H1 (cell line): ENCODE measurements around the gene ZSWIM9. TPM values are rescaled to one million over a fixed set of nuclear protein-coding genes. Genes with fewer than 3 reads are reported as not detected.

Experiments
- CTCF ChIA-PET: fragments of 300-600 bp; sonication (Branson Sonifier 250); formaldehyde crosslinking; loops from one replicate; lab custom pipeline; 2021; ENCODE audit not compliant: partially characterized antibody; lab: Charles Lee
- POLR2A ChIA-PET: fragments of 300-600 bp; sonication (Branson Sonifier 250); formaldehyde crosslinking; loops from one replicate; lab custom pipeline; 2021; ENCODE audit warnings: inconsistent platforms; ENCODE audit not compliant: partially characterized antibody; lab: Charles Lee
- DNase-seq, 2 experiments: peaks; one replicate each; pipeline versions ENCODE4 v3.0.0 to v3.0.0-alpha.2; 2010 to 2022; ENCODE audit warnings: low spot score in 2 of 2, low read depth in 1 of 2, mixed read lengths in 1 of 2
- FAIRE-seq: peaks from 2 replicates; lab custom pipeline; 2011; peaks lifted over from hg19 to GRCh38; lab: Jason Lieb, UNC
- H2AFZ ChIP-seq: 2 replicates; pipeline ENCODE4 v1.8.1; 2012; ENCODE audit warnings: low read length, inconsistent platforms
- H2AK5ac ChIP-seq: 2 replicates; pipeline ENCODE4 v1.6.1; 2013; ENCODE audit warnings: low read depth, low read length
- H2BK120ac ChIP-seq: replicated peaks from 2 replicates; pipeline ENCODE3; 2013; ENCODE audit warnings: low read depth, low read length, inconsistent platforms
- H2BK12ac ChIP-seq: 2 replicates; pipeline ENCODE4 v1.6.1; 2013; ENCODE audit warnings: low read depth, low read length
- H2BK15ac ChIP-seq: 2 replicates; pipeline ENCODE4 v1.6.1; 2013; ENCODE audit warnings: low read length
- H2BK20ac ChIP-seq: 2 replicates; pipeline ENCODE4 v1.6.1; 2013; ENCODE audit warnings: low read length
- H2BK5ac ChIP-seq: 2 replicates; pipeline ENCODE4 v1.6.1; 2013; ENCODE audit warnings: low read depth, low read length
- H3K14ac ChIP-seq: 2 replicates; pipeline ENCODE4 v1.6.1; 2013; ENCODE audit warnings: inconsistent platforms; ENCODE audit not compliant: insufficient read length
- H3K18ac ChIP-seq: 2 replicates; pipeline ENCODE4 v1.6.1; 2013; ENCODE audit warnings: low read length; ENCODE audit errors: extremely low read depth
- H3K23ac ChIP-seq: 2 replicates; pipeline ENCODE4 v1.6.1; 2013; ENCODE audit warnings: inconsistent platforms; ENCODE audit not compliant: insufficient read length
- H3K23me2 ChIP-seq: 2 replicates; pipeline ENCODE4 v1.6.1; 2013; ENCODE audit warnings: low read depth, low read length
- H3K27ac ChIP-seq: 2 replicates; pipeline ENCODE4 v1.6.1; 2011; ENCODE audit warnings: low read depth, low read length, inconsistent platforms
- H3K27me3 ChIP-seq, 4 experiments: replicated peaks in 1 of 4; 1 replicate in 1 of 4; 2 replicates in 3 of 4; pipeline versions ENCODE4 v1.6.1 to v1.8.1; 2011 to 2013; ENCODE audit warnings: low read length in 3 of 4, mild to moderate bottlenecking in 3 of 4, inconsistent platforms in 2 of 4, mixed read lengths in 2 of 4, moderate library complexity in 1 of 4; ENCODE audit not compliant: control insufficient read depth in 3 of 4, insufficient read depth in 3 of 4; ENCODE audit errors: extremely low read depth in 1 of 4
- H3K36me3 ChIP-seq, 4 experiments: 2 replicates each; pipeline versions ENCODE4 v1.6.1 to v1.8.1; 2011 to 2013; ENCODE audit warnings: mild to moderate bottlenecking in 4 of 4, low read length in 3 of 4, moderate library complexity in 2 of 4, control low read depth in 1 of 4, inconsistent platforms in 1 of 4; ENCODE audit not compliant: insufficient read depth in 4 of 4, control insufficient read depth in 2 of 4
- H3K4ac ChIP-seq: replicated peaks from 2 replicates; pipeline ENCODE3; 2013; ENCODE audit warnings: low read length, low read depth, mixed read lengths, inconsistent platforms; ENCODE audit not compliant: insufficient read length
- H3K4me1 ChIP-seq, 4 experiments: replicated peaks in 1 of 4; 1 replicate in 1 of 4; 2 replicates in 3 of 4; pipeline versions ENCODE4 v1.6.1 to v1.8.1; 2011 to 2013; ENCODE audit warnings: low read length in 3 of 4, inconsistent platforms in 2 of 4, mixed read lengths in 1 of 4; ENCODE audit not compliant: insufficient read depth in 4 of 4, control insufficient read depth in 3 of 4
- H3K4me2 ChIP-seq, 2 experiments: 2 replicates each; pipeline versions ENCODE4 v1.6.1 to v1.8.1; 2011 to 2013; ENCODE audit warnings: low read depth in 2 of 2, low read length in 2 of 2, control low read depth in 1 of 2, inconsistent platforms in 1 of 2, mild to moderate bottlenecking in 1 of 2; ENCODE audit not compliant: insufficient read depth in 1 of 2
- H3K4me3 ChIP-seq, 4 experiments: fragments of 200-600, 300-600 bp in 1 of 4; sonication (generic), shearing (Covaris generic), sonication (Bioruptor Twin) in 1 of 4; 2 replicates each; pipeline versions ENCODE4 v1.5.1 to v1.8.1; 2011 to 2016; ENCODE audit warnings: low read length in 4 of 4, low read depth in 3 of 4, control low read depth in 2 of 4, inconsistent platforms in 2 of 4, mild to moderate bottlenecking in 2 of 4, mixed read lengths in 1 of 4, moderate library complexity in 1 of 4; ENCODE audit not compliant: insufficient read depth in 2 of 4; ENCODE audit errors: extremely low read depth in 1 of 4
- H3K56ac ChIP-seq: replicated peaks from 2 replicates; pipeline ENCODE3; 2013; ENCODE audit warnings: low read depth, mild to moderate bottlenecking, mixed read lengths, low read length, inconsistent platforms; ENCODE audit not compliant: insufficient read length
- H3K79me1 ChIP-seq: 2 replicates; pipeline ENCODE4 v1.6.1; 2013; ENCODE audit warnings: low read depth, low read length, control low read depth
- H3K79me2 ChIP-seq, 2 experiments: 2 replicates each; pipeline versions ENCODE4 v1.6.1 to v1.8.1; 2012 to 2013; ENCODE audit warnings: low read length in 2 of 2, mild to moderate bottlenecking in 2 of 2, inconsistent platforms in 1 of 2; ENCODE audit not compliant: insufficient read depth in 2 of 2, control insufficient read depth in 1 of 2
- H3K9ac ChIP-seq, 4 experiments: replicated peaks in 1 of 4; 1 replicate in 1 of 4; 2 replicates in 3 of 4; pipeline versions ENCODE4 v1.6.1 to v1.8.1; 2011 to 2013; ENCODE audit warnings: low read depth in 3 of 4, low read length in 3 of 4, control low read depth in 2 of 4, mild to moderate bottlenecking in 2 of 4, moderate library complexity in 2 of 4, inconsistent platforms in 1 of 4; ENCODE audit errors: extremely low read depth in 1 of 4
- H3K9me3 ChIP-seq, 2 experiments: 2 replicates each; pipeline versions ENCODE4 v1.6.1 to v1.8.1; 2012 to 2013; ENCODE audit warnings: mild to moderate bottlenecking in 2 of 2, moderate library complexity in 2 of 2, control low read depth in 1 of 2, inconsistent platforms in 1 of 2, low read depth in 1 of 2, low read length in 1 of 2, mixed read lengths in 1 of 2; ENCODE audit not compliant: insufficient read depth in 2 of 2
- H4K20me1 ChIP-seq, 2 experiments: replicated peaks in 1 of 2; 2 replicates each; pipeline versions ENCODE3 to v1.8.1; 2011 to 2013; ENCODE audit warnings: inconsistent platforms in 2 of 2, low read length in 2 of 2, mild to moderate bottlenecking in 1 of 2; ENCODE audit not compliant: insufficient read depth in 2 of 2, control insufficient read depth in 1 of 2
- H4K5ac ChIP-seq: 2 replicates; pipeline ENCODE4 v1.6.1; 2013; ENCODE audit warnings: low read length, low read depth, mixed read lengths, inconsistent platforms; ENCODE audit not compliant: insufficient read length
- H4K8ac ChIP-seq: 2 replicates; pipeline ENCODE4 v1.8.0; 2013; ENCODE audit warnings: mild to moderate bottlenecking, moderate library complexity, low read length, inconsistent platforms; ENCODE audit not compliant: insufficient read depth; ENCODE audit errors: extremely low read depth
- H4K91ac ChIP-seq: replicated peaks from 2 replicates; pipeline ENCODE3; 2013; ENCODE audit warnings: low read length, mixed read lengths, inconsistent platforms; ENCODE audit not compliant: insufficient read length
- BCL11A ChIP-seq, 2 experiments: IDR thresholded peaks; one replicate each; pipeline ENCODE4 v1.6.1; 2011; ENCODE audit warnings: low read depth in 2 of 2, low read length in 2 of 2, mild to moderate bottlenecking in 2 of 2
- CTBP2 ChIP-seq: IDR thresholded peaks from 2 replicates; pipeline ENCODE4 v1.7.0; 2011; ENCODE audit warnings: borderline replicate concordance, mild to moderate bottlenecking, moderate library complexity, mixed read lengths, low read length; ENCODE audit not compliant: insufficient read depth, insufficient read length
- FOSL1 ChIP-seq: IDR thresholded peaks from 2 replicates; pipeline ENCODE4 v1.6.1; 2011; ENCODE audit warnings: mild to moderate bottlenecking, low read depth, low read length, moderate library complexity; ENCODE audit not compliant: insufficient read depth
- HDAC2 ChIP-seq, 2 experiments: fragments of 300-600 bp in 1 of 2; sonication (generic) in 1 of 2; IDR thresholded peaks; 2 replicates each; pipeline ENCODE4 v1.6.1; 2011 to 2012; ENCODE audit warnings: low read depth in 2 of 2, low read length in 2 of 2, mild to moderate bottlenecking in 2 of 2, moderate library complexity in 2 of 2, borderline replicate concordance in 1 of 2, inconsistent platforms in 1 of 2
- HDAC6 ChIP-seq: IDR thresholded peaks from one replicate; pipeline ENCODE4 v1.7.1; 2012; ENCODE audit warnings: low read depth, mild to moderate bottlenecking, inconsistent platforms, low read length, moderate library complexity
- JUND ChIP-seq: IDR thresholded peaks from 2 replicates; pipeline ENCODE4 v1.6.1; 2011; ENCODE audit warnings: mild to moderate bottlenecking, improper control_type of control experiment, low read length
- MAFK ChIP-seq: IDR thresholded peaks from 2 replicates; pipeline ENCODE4 v1.6.1; 2012; ENCODE audit warnings: low read depth, mild to moderate bottlenecking, improper control_type of control experiment, low read length
- NRF1 ChIP-seq: IDR thresholded peaks from 2 replicates; pipeline ENCODE4 v1.6.1; 2011; ENCODE audit warnings: mild to moderate bottlenecking, low read depth, low read length, improper control_type of control experiment
- POLR2A ChIP-seq, 2 experiments: IDR thresholded peaks; 1 replicate in 1 of 2; 2 replicates in 1 of 2; pipeline ENCODE4 v1.6.1; 2011; ENCODE audit warnings: low read depth in 2 of 2, low read length in 2 of 2, mild to moderate bottlenecking in 2 of 2; ENCODE audit errors: control extremely low read depth in 1 of 2
- SUZ12 ChIP-seq: fragments of 200-600 bp; sonication (generic); IDR thresholded peaks from 2 replicates; pipeline ENCODE4 v1.6.1; 2012; ENCODE audit warnings: mild to moderate bottlenecking, inconsistent platforms, low read length, moderate library complexity, mixed read lengths
- TAF7 ChIP-seq: optimal IDR thresholded peaks from 2 replicates; pipeline ENCODE3; 2011; ENCODE audit warnings: low read depth, mild to moderate bottlenecking, inconsistent platforms, low read length, moderate library complexity, borderline replicate concordance
- TBP ChIP-seq: IDR thresholded peaks from 2 replicates; pipeline ENCODE4 v1.6.1; 2011; ENCODE audit warnings: low read depth, low read length, improper control_type of control experiment
- USF2 ChIP-seq: IDR thresholded peaks from 2 replicates; pipeline ENCODE4 v1.6.1; 2011; ENCODE audit warnings: low read length, improper control_type of control experiment
- WGBS, 2 experiments: shearing (Covaris generic) in 1 of 2; methylation state at CpG; one replicate each; pipeline versions ENCODE4 v1.1.6 to v1.1.7; 2013 to 2015; ENCODE audit warnings: low lambda C conversion rate in 2 of 2, mixed read lengths in 2 of 2, inconsistent platforms in 1 of 2, low coverage in 1 of 2, missing lambda C conversion rate in 1 of 2; ENCODE audit not compliant: insufficient replicate concordance in 2 of 2, insufficient coverage in 1 of 2, insufficient read length in 1 of 2; ENCODE audit errors: extremely low coverage in 1 of 2, missing lambda C conversion rate in 1 of 2; 5-methylcytosine and 5-hydroxymethylcytosine counted together
- polyA plus RNA-seq, 7 experiments: library from polyadenylated mRNA; depleted of rRNA in 3 of 7; stranded (reverse) in 5 of 7; unstranded in 2 of 7; fragments of >200 nt in 5 of 7; fragments of 200-250 nt in 2 of 7; gene quantifications; 1 replicate in 5 of 7; 2 replicates in 1 of 7; 4 replicates in 1 of 7; pipeline versions ENCODE4 v1.2.1 to v1.2.3, GENCODE V29; 2011 to 2013; ENCODE audit warnings: missing spikeins in 2 of 7, mixed read lengths in 2 of 7
- total RNA-seq: library from RNA; stranded (reverse); fragmentation: NEBNext Ultra II Directional; extraction: Animal tissue kit (Norgen Biotek cat#: 25700); gene quantifications from 2 replicates; pipeline ENCODE4 v1.2.1, GENCODE V29; 2021

The ZSWIM9 gene
- total and polyA plus RNA-seq, 2 of the 8 experiments (the other 6 are each of a cell fraction or from before 2014, with no cell fraction given): 1.5 to 10.4 TPM

GRCh38 chr19:48121066-48121465 lies 49.4 kb upstream of the ZSWIM9 start:
- no peak overlapping the region for H2BK15ac ChIP-seq
- no peak overlapping the region for H2BK120ac ChIP-seq
- H3K9me3 ChIP-seq: no peaks in the 10 kb centered on the region
- no peak overlapping the region for H3K4me2 ChIP-seq
- no peak overlapping the region for H2AK5ac ChIP-seq
- no peak overlapping the region for H2BK12ac ChIP-seq
- H3K56ac ChIP-seq: no peak overlapping the region
- no peak overlapping the region for H3K4me3 ChIP-seq
- no peaks in the 10 kb centered on the region for H3K79me2 ChIP-seq
- H3K79me1 ChIP-seq: no peaks in the 10 kb centered on the region
- H4K91ac ChIP-seq: no peak overlapping the region
- H4K8ac ChIP-seq: no peak overlapping the region
- H3K14ac ChIP-seq: no peak overlapping the region
- no peak for FAIRE-seq
- no peaks in the 10 kb centered on the region for H4K20me1 ChIP-seq
- no peak overlapping the region for H2BK5ac ChIP-seq
- WGBS, 2 experiments: 88% methylated on average over 10 of the region's 14 CpGs; no CpG with 5 or more reads in 1 of the 2 experiments
- no peak overlapping the region for H3K27ac ChIP-seq
- ChIA-PET CTCF (interaction anchor here (1.4 to 5.9 kb wide), 5 partner anchors 10 to 32 kb away, joined by 4 to 49 read pairs (median 9); partner anchors contain the start of gene PLA2G4C), POLR2A (no interaction called here)
- no peak overlapping the region for H4K5ac ChIP-seq
- H3K4ac ChIP-seq: no peak overlapping the region
- no peak overlapping the region for H2AFZ ChIP-seq
- H2BK20ac ChIP-seq: no peak overlapping the region
- no peak overlapping the region for H3K18ac ChIP-seq
- peaks cover 15 to 51% (median 23%) of the 10 kb centered on the region in 4 experiments for H3K36me3 ChIP-seq
- no peak overlapping the region for H3K23ac ChIP-seq
- no peaks in the 10 kb centered on the region for H3K23me2 ChIP-seq
- DNase-seq: no peak
- no peaks in the 10 kb centered on the region for H3K27me3 ChIP-seq
- H3K4me1 ChIP-seq: no peaks in the 10 kb centered on the region
- H3K9ac ChIP-seq: no peak overlapping the region
- TF ChIP-seq POLR2A (IDR thresholded peaks at IDR 0.05; ENCODE audit: control extremely low read depth in 1 of 2, low read depth in 2 of 2, low read length in 2 of 2): no peak
- no peak for TF ChIP-seq HDAC2 (IDR thresholded peaks at IDR 0.05; ENCODE audit: borderline replicate concordance in 1 of 2, low read depth in 2 of 2, low read length in 2 of 2)
- TF ChIP-seq CTBP2: no peak
- TF ChIP-seq SUZ12: no peak
- no peak for TF ChIP-seq NRF1
- no peak for TF ChIP-seq HDAC6
- TF ChIP-seq USF2: no peak
- TF ChIP-seq BCL11A (IDR thresholded peaks at IDR 0.05; ENCODE audit: low read depth in 2 of 2, low read length in 2 of 2): no peak
- no peak for TF ChIP-seq JUND
- TF ChIP-seq TAF7: no peak
- TF ChIP-seq FOSL1: no peak
- TF ChIP-seq TBP: no peak
- no peak for TF ChIP-seq MAFK
